HG03039 (cell line): ENCODE data around the gene PWWP2B.
A peak's percentile ranks its signal among the peaks of the same experiment; 100 is the strongest.

Source experiments
- ATAC-seq: cut with Tn5 transposase; IDR thresholded peaks from one replicate; pipeline ENCODE4 v1.9.1; 2021; ENCODE audit warnings: mild to moderate bottlenecking, moderate library complexity; ENCODE audit not compliant: unreplicated experiment

PWWP2B gene

DNA sequence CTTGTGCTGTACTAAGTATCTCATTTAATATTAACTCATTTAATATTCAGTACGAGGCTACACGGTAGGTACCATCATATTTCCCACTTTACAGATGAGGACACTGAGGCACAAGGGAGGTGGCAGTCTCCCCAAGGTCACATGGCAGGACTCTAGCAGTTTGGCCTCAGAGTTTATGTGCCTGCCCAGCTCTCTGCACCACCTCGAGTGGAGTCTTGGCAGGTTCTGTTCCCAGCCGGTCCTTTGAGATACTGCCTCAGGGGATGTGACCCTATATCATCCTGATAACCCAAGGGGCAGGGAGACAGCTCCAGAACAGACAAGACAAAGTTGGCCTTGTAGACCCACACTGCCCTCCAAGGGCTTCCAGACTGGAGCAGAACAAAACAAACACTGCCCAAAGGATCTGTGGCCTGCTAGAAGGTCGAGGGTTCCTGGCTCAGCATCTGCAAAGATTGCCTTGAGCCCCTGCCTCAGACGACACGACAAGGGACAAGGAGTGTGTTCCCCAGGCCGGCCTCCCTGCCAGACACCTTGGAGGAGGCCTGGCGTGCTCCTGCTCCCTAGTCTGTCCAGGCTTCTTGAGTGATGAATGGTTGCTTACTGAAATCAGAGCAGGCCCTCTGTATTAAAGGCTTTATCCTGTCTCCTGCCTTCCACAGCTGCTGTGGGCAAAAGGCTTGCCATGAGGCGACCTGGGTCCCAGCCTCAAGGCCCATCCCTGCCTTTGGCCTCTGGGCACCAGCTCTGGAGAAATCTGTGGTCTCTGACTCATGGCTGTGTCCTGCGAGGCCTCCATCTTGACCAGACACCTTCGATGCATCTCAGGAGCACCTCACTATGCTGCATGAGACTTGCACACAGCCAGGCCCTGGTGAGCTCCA lies 3.9 kb upstream of the PWWP2B start:
- no peak for ATAC-seq

DNA sequence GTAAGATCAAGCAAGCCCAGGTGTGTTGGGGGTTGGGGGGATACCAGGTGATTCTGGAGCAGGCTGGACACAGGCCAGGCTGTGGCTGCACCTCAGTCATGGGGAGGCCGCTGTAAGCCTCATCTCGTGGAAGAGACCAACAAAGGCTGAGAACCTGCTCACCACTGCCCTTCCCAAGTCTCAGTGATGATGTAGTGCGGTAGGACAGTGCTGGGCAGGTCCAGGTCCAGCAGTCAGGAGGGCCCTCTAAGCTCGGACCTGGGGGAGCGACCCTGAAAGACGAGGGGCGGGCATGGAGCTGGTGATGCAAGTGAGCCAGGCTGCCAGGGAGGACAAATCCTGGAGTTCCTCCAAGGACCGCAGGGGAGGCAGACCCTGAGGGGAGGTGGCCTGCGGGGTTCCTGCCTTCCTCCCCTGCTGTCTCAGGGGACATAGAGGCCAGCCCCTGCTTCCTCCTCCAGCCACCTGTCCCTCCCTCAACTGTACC lies 3.3 kb upstream of the PWWP2B start:
- no peak for ATAC-seq

DNA sequence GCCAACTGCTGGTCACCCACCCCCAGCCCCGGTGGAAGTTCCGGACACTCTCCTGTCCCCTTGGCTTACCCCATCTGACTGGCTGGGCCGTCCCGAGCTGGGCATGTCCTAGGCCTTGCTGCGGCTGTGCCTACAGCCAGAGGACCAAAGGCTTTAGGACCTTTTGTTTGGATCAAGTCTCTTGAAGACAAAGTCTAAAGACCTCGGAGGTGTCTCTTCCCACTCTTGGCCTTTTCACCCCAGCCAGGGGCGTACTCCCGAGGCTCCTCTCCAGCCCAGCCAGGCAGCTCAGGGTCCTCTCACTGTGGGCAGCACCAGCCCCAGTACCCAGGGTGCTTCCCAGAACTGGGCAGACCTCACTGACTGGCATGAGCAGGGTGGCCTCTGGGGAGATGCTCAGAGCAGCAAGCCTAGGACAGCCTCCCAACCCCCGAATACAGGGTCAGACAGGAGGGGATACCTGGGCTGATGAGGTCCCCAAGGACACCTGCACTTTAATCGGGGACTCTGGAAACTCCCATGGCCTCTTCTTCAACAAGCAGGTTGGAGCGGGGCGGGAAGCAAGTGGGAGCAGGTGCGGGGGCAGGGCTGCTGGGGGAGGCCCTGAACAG lies 2.7 kb upstream of the PWWP2B start:
- ATAC-seq = no peak

DNA sequence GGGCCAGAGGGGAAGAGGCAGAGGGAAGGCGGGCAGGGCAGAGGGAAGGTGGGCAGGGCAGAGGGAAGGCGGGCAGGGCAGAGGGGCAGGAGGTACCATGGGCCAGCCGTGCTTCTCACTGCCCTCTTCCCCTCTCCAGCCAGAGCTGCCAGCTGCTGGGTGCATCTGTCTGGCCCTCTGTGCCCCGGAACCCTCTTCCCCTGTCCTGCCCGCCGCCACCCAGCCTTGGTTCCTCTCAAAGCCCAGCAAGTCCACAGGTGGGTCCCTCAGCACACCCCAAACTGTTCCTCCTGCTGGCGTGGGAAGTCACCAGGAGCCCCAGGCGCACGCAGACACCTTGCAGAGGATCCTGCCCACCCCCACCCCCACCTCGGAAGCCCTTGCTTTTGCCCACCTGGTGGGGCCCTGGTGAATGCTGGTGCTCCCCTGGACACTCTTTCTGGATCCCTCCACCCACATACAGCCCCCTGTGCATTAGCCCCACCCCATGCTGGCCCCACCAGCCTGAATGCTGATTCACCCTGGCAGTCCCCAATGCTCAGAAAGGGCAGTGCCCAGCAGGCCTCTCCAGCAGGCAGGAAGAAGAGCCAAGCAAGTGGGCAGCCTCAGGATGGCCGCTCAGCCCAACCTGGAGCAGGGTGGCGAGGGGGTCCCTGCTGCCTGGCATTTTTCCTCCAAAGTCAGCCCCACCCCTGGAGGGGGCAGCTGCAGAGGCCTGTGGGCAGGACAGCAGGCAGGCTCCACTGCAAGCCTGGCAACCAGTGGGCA lies 1.9 kb upstream of the PWWP2B start:
- no peak for ATAC-seq

DNA sequence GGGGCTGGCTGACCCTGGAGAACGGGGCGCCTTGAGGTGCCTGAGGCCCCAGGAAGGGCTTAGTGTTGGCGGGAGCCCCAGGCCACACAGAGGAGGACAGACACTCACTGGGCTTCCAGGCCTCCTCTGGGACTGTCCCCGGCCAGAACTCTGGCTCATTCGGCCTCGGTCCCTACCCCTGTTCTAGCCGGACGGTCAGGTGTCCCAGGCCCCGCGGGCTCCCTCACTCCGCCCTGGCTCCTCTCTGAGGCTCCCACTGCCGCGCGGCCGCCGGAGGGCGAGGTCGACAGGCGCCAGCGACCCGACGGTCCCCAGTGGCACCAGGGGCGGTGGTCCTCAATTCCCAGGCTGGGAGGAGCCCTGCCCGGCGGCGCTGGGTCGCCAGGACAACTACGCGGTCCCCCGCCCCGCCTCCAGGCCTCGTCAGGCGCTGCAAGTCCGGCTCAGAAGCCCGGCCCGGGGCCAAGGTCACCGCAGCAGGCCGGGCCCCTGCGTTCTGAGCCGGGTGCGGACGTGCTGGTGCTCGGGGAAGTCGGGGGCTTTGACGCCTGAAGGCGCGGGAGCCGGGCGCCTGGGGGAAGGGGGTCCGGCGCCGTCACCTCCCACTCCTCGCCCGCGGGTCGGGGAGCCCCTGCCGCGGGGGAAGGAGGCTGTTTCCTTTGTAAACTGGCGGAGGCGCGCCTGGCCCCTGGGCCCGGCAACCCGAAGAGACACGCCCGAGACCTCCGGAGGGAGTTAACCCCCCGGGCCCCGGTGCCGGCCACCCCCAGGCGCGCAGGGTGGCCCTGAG lies 1.1 kb upstream of the PWWP2B start:
- no peak for ATAC-seq

DNA sequence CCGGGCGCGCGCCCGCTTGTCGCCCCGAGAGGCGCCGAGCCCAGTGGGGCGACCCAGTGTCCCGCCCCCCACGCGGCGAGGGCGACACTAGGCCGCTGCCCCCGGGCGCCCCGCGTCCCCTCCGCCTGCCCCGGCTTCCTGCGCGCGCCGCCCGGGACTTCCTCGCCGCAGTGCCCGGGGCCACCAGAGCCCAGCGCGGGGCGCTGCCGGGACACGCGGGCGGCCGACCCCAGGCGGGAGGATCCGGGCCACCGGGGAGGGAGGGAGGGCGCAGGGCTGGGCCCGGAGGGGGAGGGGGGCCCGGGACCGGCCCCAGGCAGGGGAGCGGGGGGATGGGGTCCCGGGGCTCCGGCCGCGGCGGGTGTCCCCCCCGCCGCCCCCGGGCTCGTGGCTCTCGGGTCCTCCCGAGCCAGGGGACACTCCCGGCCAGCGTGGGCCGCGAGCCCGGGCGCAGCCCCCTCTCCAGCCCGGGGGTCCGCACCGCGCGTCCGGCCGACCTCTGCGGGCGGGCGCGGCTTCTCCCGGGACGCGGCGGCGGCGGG lies 435 bp upstream of the PWWP2B start:
- ATAC-seq = peak; percentile 32

DNA sequence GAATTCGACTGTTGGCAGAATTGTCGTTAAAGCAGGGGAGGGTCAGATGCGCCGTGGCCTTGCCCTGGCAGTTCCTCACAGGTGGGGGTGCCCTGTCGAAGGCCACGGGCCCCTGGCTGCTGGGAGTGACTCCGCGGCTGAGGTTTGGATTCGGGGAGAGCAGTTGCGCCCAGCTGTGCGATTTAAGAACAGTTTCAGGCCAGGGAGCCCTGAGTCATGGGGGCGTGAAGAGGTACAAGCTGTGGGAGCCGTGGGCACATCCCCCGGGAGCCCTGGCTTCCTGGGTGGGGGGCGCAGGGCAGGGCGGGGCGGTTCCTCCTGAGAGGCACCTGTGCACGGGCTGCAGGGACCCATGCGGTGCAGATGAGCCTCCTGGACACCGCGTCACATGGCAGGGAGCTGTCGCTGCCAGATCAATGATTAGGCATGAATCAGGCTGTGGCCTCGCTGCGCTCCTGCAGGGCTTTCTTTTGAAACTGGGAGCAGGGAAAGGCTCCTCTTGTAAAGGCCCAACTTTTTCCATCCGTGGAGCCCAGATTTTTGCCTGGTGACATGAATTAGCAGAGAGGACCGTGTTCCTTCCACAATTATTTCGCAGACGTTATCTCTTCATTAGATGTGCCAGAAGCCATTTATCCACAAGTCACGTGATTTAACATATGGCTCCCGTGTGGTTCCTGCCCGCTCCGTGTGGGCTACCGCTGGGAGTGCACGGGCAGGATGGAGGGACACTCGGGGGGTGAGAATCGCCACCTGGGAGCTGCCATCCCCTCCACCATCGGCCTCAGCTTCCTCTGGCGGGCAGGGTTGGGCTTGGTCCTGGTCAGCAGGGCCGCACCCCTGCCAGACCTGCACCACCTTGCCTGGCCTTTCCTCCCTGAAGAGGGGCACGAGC lies 918 bp downstream of the PWWP2B start:
- peak; percentile 6 for ATAC-seq

DNA sequence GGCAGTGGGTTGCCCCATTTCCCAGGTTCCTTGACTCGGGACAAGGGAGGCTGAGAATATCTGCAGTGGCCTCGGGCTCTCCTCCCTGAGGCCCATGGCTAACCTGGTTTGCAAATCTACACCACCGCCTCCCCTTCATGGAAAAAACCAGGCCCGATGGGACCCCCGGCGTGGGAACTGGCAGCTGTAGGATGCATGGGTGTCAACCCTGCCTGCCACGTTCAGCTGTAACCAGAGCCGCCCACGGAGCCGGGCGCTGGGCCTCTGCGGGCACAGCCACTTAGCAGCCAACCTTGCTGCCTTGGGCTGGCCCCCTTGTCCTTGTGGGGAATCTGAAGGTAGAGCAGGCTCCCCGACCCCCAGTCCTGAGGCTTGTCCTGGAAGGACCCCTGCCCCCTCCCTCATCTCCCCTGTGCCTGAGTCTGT lies 1.6 kb downstream of the PWWP2B start:
- ATAC-seq = no peak

DNA sequence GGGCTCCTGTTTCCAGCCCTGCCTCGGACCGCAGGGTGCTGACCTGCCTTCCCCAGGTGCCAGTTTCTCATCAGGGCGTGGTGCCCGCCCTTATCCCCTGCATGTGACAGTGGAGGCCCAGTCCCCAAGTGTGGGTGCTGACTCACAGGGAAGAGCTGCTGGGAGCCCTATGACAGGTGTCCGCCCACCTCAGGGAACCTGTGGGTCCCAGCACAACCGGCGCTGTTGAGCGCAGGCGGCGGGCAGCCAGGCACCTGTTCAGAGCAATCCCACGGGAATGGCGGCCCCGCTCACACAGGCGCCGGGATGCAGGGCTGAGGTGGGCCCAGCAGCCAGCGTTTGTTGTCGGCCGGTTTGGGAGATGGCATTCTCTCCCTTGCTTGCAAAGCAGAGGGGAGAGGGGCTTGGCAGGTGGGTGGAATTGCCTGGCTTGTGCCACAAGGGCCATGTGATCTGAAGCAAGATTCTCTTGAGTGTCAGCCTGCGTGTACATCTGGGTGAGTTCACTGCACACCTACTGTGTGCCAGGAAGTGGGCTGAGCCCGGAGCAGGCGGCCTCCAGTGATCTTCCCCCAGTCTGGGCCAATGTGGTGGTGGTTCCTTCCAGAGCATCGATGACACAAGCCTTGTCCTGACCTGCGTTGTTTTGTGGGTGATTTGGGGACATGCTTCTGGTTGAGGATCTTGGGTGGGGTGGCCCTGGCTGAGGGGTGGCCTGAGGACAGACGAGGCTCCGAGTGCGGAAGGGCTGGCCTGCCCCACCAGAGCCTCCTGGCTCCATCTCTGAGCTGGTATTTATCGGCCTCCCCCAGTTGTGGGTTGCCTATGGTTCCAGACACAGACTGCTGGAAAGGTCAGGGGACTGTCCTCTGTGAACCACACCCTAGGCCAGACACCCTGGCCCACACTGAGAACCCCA lies 2.4 kb downstream of the PWWP2B start:
- ATAC-seq = no peak

DNA sequence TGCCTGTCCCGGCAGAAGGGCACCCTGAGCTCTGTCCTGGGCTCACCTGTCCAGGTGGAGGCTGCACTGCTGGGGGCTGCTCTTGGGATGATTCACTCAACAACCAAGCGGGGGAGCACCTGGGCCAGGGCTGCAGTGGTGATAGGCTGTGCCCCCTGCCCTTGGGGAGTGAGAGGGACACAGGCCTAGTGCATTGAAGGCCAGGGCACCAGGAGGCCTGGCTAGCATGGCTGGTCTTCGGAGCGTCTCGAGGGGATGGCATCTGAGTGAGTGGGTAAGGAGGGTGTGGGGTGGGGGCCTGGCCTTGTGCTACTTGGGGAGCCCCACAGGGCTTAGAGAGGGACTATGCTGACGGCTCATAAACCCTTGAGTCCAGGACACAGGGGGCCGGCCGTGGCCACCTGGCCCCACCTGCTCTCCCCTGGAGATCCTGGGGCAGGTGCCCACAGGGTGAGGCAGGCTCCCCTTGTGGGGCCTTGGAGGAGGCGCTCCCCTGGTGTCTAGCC lies 3.1 kb downstream of the PWWP2B start:
- no peak for ATAC-seq

DNA sequence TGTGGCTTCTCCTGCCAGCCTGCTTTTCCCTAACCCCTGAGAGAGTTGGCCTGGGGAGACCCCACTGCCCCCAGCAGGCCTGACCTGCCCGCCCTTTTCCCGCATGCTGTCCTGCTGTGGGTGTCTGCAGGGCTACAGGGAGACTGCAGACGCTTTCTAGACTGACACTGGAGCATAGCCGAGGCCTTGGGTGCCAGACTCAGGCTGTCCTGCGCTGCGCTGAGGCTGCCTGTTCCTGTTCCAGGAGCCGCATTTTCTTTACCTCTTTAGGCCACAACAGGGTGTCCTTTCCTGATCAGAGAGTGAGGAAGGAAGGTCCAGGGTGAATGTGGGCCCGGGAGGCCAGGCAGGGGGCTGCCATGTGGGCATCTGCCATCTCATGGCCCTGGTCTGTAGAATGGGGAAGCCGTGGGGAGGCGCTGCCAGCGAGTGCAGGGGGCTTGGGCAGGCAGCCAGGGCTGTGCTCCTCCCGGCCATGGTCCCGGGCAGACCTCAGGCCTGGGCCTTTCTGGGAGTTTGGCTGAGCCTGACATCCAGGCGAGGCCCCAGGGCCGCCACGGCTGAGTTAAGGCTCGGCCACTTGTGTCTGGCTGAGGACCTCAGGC lies 3.6 kb downstream of the PWWP2B start:
- ATAC-seq = no peak

DNA sequence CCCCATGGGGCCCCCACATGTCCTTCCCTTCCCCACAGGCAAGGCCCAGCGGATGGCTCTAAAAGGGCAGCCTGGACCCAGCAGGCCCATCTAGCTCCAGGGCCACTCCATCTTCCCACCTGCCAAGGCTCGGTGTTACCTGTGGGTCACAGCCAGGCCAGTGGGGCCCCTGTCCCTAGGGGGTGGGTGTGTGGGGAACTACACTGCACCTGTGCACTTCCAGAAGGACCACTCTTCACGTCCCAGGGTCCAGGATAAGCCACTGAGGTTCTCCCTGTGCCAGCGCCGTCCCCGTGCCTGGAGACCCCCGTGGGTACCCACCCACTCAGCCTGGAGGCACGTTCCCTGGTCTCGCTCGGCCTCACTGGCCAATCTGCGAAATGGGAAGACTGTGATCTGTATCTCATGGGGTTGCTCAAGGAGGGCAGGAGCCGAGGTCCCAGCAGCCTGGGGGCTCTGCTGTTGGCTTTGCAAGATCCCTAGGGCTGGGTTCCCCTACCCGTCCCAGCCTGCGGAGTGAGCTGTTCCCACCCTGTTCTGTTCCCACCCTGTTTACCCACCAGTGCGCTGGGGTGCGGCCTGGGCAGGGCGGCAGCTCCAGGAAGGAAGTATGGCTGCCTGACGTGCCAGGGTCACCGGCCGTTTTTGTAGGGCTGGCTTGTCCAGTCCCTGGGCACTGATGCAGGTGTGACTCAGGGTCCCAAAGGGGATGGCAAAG lies 4.6 kb downstream of the PWWP2B start:
- no peak for ATAC-seq

DNA sequence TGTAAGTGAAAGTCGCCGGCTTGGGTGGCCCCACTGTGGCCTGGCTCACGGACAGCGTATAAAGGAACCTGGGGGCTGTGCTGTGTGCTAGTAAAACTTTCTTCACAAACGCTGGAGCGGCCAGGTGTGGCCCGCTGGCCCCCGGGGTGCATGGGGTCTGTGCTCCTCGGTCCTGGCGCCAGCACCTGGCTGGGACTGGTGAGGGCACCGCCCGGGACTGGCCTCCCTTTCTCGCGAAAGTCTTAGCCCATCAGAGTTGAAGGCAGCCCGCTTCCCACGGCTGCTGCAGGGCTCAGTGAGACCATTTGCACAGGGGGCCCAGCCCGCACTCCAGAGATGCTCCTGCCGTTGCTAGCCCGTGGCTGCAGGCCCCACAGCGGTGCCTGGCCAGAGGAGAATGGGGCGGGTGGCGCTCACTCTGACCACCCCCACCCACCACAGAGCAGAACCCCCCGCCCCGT lies 5.8 kb downstream of the PWWP2B start:
- no peak for ATAC-seq

DNA sequence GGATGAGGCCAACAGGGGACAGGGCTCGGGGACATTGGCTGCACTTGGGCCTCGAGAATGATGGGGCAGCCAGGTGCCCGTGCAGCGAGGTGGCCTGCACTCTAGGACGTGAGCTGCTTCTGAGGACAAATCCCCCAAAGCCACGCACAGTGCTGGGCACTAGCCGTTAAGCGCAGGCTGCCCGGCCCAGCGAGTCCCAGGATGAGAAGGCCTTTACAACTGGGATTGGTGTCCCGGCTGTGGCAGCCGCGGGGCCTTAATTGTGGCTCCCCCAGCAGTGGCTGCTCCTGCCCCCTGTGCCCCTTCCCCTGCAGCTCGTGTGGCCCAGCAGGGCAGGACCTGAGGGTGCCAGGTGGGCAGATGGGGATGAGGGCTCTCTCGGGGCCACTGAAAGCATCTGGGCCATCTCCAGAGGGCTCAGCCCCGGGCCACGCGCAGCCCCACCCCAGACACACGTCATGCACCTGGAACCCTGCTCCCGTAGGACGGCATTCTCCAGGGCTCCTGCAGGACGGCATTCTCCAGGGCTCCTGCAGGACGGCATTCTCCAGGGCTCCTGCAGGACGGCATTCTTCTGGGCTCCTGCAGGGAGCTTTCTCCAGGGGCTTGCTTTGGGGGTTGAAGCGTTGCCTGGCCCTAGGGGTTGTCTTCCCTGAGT lies 6.6 kb downstream of the PWWP2B start:
- ATAC-seq = no peak

DNA sequence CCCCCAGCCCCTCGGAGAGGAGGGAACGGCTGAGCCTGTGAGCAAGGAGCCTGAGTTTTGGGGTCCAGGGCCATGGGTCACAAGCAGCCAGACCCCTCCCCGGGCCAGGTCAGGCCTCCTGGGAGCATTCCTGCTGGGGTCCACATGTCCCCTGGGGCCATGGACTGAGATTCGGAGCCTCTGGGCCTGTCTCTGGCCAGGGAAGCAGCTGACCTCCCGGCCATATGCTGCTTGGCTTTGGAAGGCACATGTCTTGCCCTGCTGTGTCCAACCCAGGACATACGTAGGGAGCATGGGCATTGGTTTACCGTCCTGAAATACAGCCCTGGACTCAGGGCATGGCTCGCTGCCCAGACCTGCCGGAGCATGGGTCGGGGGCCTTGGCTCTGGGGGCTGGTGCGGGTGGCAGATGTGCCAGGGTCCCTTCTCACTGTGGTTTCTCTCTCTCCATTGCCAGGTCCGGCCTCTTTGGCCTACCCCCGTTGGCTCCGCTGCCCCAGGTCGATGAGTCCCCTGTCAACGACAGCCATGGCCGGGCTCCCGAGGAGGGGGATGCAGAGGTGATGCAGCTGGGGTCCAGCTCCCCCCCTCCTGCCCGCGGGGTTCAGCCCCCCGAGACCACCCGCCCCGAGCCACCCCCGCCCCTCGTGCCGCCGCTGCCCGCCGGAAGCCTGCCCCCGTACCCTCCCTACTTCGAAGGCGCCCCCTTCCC lies 7.3 kb downstream of the PWWP2B start:
- ATAC-seq = no peak

DNA sequence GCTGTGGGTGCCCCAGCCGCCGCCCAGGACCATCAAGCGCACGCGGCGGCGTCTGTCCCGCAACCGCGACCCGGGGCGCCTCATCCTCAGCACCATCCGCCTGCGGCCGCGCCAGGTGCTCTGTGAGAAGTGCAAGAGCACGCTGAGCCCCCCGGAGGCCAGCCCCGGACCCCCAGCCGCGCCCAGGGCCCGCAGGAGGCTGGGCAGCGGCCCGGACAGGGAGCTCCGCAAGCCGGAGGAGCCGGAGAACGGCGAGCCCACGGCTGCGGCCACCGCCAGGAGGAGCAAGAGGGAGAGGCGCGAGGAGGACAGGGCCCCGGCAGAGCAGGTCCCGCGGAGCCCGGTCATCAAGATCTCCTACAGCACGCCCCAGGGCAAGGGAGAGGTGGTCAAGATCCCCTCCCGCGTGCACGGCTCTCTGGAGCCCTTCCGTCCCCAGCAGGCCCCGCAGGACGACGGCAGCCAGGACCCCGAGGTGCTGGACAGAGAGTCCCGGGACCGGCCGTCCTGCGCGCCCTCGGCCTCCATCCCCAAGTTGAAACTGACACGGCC lies 8.0 kb downstream of the PWWP2B start:
- ATAC-seq = no peak
